Ishikawa (cell line): ENCODE measurements around the gene RAB11FIP4.

Experiments used
- CEBPB ChIP-seq: IDR thresholded peaks from 2 replicates; pipeline ENCODE4 v1.6.1; 2012
- EGR1 ChIP-seq: IDR thresholded peaks from 2 replicates; pipeline ENCODE4 v1.6.1; 2012
- EP300 ChIP-seq: IDR thresholded peaks from 2 replicates; pipeline ENCODE4 v1.6.1; 2012; ENCODE audit warnings: borderline replicate concordance
- FOXM1 ChIP-seq: IDR thresholded peaks from 2 replicates; pipeline ENCODE4 v1.6.1; 2012; ENCODE audit warnings: low read depth, borderline replicate concordance
- TAF1 ChIP-seq: IDR thresholded peaks from 2 replicates; pipeline ENCODE4 v1.6.1; 2012; ENCODE audit warnings: low read depth, mild to moderate bottlenecking
- ZBTB7A ChIP-seq: IDR thresholded peaks from 2 replicates; pipeline ENCODE4 v1.6.1; 2012; ENCODE audit warnings: low read depth
- TF ChIP-seq, protein P1 (sequence below): IDR thresholded peaks from 2 replicates; pipeline ENCODE4 v1.6.1; 2012; ENCODE audit warnings: low read depth, mild to moderate bottlenecking

DNA sequence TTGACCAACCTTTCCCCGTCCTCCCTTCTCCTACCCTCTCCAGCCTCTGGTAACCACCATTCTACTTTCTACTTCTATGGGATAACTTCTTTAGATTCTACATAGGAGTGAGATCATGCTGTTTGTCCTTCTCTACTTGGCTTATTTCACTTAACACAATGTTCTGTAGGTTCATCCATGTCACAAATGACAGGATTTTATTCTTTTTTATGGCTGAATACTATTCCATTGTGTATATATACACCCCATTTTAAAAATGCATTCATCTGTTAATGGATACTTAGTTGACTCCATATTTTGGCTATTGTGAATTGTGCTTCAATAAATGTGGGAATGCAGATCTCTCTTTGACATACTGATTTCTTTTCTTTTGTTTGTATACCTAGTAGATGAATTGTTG is 115.0 kb downstream of the RAB11FIP4 start:
- TF ChIP-seq ZBTB7A = no peak
- TF ChIP-seq, protein P1, sequence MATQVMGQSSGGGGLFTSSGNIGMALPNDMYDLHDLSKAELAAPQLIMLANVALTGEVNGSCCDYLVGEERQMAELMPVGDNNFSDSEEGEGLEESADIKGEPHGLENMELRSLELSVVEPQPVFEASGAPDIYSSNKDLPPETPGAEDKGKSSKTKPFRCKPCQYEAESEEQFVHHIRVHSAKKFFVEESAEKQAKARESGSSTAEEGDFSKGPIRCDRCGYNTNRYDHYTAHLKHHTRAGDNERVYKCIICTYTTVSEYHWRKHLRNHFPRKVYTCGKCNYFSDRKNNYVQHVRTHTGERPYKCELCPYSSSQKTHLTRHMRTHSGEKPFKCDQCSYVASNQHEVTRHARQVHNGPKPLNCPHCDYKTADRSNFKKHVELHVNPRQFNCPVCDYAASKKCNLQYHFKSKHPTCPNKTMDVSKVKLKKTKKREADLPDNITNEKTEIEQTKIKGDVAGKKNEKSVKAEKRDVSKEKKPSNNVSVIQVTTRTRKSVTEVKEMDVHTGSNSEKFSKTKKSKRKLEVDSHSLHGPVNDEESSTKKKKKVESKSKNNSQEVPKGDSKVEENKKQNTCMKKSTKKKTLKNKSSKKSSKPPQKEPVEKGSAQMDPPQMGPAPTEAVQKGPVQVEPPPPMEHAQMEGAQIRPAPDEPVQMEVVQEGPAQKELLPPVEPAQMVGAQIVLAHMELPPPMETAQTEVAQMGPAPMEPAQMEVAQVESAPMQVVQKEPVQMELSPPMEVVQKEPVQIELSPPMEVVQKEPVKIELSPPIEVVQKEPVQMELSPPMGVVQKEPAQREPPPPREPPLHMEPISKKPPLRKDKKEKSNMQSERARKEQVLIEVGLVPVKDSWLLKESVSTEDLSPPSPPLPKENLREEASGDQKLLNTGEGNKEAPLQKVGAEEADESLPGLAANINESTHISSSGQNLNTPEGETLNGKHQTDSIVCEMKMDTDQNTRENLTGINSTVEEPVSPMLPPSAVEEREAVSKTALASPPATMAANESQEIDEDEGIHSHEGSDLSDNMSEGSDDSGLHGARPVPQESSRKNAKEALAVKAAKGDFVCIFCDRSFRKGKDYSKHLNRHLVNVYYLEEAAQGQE = no peak
- TF ChIP-seq TAF1 = no peak
- TF ChIP-seq CEBPB = no peak
- no peak for TF ChIP-seq EGR1
- TF ChIP-seq EP300 = no peak
- no peak for TF ChIP-seq FOXM1
